Choroid plexus epithelial cell (primary cell): ENCODE measurements around the gene ENTREP3.

Source experiments
- DNase-seq: peaks from one replicate; pipeline ENCODE4 v3.0.0-alpha.2; 2010; ENCODE audit warnings: low read depth
- H3K4me3 ChIP-seq: 2 replicates; pipeline ENCODE4 v1.5.1; 2011; ENCODE audit warnings: low read depth, mild to moderate bottlenecking, control low read depth, low read length, moderate library complexity
- CTCF ChIP-seq: conservative IDR thresholded peaks from 2 replicates; pipeline ENCODE4 v1.5.1; 2011; ENCODE audit warnings: low read depth, mild to moderate bottlenecking, control low read depth, inconsistent platforms, low read length, moderate library complexity

ENTREP3 gene

GRCh38 chr1:155206891-155207805 is 48.1 kb downstream of the ENTREP3 start:
- DNase-seq = peak; percentile 89
- TF ChIP-seq CTCF = peak; percentile 93
- H3K4me3 ChIP-seq = peak overlapping the region; percentile 98

GRCh38 chr1:155205969-155206593 is 49.2 kb downstream of the ENTREP3 start:
- no peak overlapping the region for H3K4me3 ChIP-seq
- DNase-seq = no peak
- TF ChIP-seq CTCF = no peak

GRCh38 chr1:155205035-155205434 is 50.2 kb downstream of the ENTREP3 start:
- no peak overlapping the region for H3K4me3 ChIP-seq
- no peak for DNase-seq
- no peak for TF ChIP-seq CTCF

GRCh38 chr1:155202731-155203515 is 52.4 kb downstream of the ENTREP3 start:
- no peak for DNase-seq
- no peak for TF ChIP-seq CTCF
- H3K4me3 ChIP-seq = no peak overlapping the region

GRCh38 chr1:155202198-155202597 is 53.1 kb downstream of the ENTREP3 start:
- no peak overlapping the region for H3K4me3 ChIP-seq
- no peak for DNase-seq
- no peak for TF ChIP-seq CTCF

- TF ChIP-seq CTCF = no peak
- no peak for DNase-seq
- no peak overlapping the region for H3K4me3 ChIP-seq
These were observed 54.4 kb downstream of the ENTREP3 start for GRCh38 chr1:155200920-155201319.
